Measurements from ENCODE around the gene IPMK.
A peak's percentile ranks its signal among the peaks of the same experiment; 100 is the strongest.

The IPMK gene

DNA sequence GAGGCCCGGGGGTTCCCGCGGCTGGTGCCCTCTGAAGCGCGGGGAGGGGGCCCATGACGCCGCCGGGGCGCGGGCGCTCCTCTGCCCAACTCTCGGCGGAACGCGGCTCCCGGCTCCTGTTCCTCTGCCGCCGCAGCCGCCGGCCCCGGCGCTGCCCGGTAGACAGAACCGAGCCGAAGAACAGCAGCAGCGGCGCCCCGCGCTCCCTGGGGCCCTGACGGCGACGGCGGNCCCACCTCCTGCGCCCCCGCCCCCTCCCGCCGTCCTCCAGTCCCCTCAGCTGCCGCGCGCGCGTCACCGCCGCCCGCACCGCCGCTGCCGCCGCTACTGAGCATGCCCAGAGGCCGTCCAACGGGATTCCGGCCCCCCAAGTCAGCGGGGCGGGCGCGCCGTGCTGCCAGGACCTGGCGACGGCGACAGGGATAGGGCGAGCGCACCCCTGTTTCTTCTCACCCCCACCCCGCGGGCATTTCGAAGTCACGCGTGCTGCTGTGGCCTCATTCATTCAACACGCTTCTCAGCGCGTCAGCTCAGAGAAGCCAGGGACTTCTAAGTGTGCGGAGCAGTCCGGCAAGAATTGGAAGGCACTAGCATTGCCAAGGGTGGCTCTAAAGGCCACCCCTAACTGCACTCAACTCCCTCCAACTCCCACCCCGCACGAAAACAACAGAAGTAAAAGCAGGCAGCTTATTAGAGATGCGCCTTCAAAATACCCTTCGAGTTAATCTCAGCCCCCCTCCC is at the start of gene IPMK:
Gene IPMK, minus strand, starts transcription at position 182 of the 741 bp plus-strand sequence. CDS start 283 bp downstream, outside the sequence.
- Mint-ChIP-seq H3K27me3 (no peaks in the 10 kb centered on the region), H3K9me3 (no peaks in the 10 kb centered on the region), H3K4me1 (ENCODE audit: low read depth) (peaks cover 49% of the 10 kb centered on the region), H3K27ac (peak within 1 kb of the TSS; percentile 98), H3K4me3 (peak within 1 kb of the TSS; percentile 95), H3K36me3 (ENCODE audit: low read depth) (peaks cover 31% of the 10 kb centered on the region)
- DNase-seq: peak; percentile 96

DNA sequence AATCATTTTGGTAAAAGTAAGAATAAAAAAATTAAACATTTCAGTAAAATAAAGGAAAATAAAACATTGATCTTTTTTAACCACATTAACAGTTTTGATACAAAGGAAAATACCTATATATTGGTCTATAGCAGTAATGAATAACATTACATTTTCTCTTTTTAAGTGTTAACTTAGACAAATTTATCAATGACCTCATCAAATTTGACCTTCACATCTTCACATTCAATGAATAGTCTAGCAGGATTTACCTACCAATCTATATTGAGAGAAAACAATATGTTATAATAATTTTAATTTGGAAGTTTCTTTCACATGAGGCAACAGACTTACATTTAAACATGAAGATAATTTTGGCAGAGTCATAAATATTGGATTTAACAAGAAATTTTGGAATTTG is 49.2 kb upstream of the IPMK start:
- H3K27ac Mint-ChIP-seq: no peak overlapping the region
- H3K36me3 Mint-ChIP-seq (ENCODE audit: low read depth): no peaks in the 10 kb centered on the region
- no peaks in the 10 kb centered on the region for H3K9me3 Mint-ChIP-seq
- no peak for DNase-seq
- H3K4me3 Mint-ChIP-seq: no peak overlapping the region
- H3K4me1 Mint-ChIP-seq (ENCODE audit: low read depth): no peaks in the 10 kb centered on the region
- H3K27me3 Mint-ChIP-seq: no peaks in the 10 kb centered on the region

DNA sequence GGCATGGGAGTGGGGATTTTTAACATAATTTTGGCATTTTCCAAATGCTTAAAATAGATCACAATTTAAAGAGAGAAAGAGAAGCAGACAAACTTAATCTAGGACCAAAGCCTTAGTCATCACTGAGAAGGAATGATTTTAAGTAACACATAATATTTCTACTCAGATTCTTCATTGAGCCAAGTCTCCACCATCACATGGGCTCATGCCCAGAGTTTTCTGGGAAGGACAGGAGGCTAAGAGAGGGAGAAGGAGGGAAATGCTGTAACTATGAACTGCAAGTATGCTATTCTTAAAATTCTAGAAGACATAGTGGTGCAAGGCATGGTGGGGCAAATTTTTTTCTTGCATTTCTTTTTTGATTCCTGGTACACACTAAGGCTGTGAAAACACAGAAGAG is 43.3 kb upstream of the IPMK start:
- Mint-ChIP-seq H3K9me3 (no peaks in the 10 kb centered on the region), H3K36me3 (ENCODE audit: low read depth) (no peaks in the 10 kb centered on the region), H3K4me1 (ENCODE audit: low read depth) (no peaks in the 10 kb centered on the region), H3K27ac (no peak overlapping the region), H3K27me3 (peaks cover 22% of the 10 kb centered on the region), H3K4me3 (no peak overlapping the region)
- no peak for DNase-seq

DNA sequence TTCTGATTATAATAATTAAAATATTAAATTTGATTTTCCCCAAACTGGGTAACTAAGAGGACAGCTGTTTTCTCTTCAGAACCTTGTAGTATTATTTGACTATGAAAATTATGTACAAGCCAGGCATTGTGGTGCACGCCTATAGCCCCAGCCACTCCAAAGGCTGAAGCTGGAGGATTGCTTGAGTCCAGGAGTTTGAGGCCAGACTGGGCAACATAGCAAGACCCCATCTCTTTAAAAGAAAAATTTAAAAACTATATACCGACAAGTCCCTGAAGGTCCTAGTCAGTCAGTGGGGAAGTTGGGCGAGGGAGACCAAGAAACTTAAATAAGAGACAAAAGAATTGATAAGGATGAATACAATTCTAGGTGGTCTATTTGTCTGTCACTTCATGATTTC is 40.0 kb upstream of the IPMK start:
- no peaks in the 10 kb centered on the region for H3K4me1 Mint-ChIP-seq (ENCODE audit: low read depth)
- no peak overlapping the region for H3K27ac Mint-ChIP-seq
- H3K4me3 Mint-ChIP-seq: no peak overlapping the region
- no peak for DNase-seq
- no peaks in the 10 kb centered on the region for H3K36me3 Mint-ChIP-seq (ENCODE audit: low read depth)
- H3K9me3 Mint-ChIP-seq: no peaks in the 10 kb centered on the region
- H3K27me3 Mint-ChIP-seq: peaks cover 30% of the 10 kb centered on the region

DNA sequence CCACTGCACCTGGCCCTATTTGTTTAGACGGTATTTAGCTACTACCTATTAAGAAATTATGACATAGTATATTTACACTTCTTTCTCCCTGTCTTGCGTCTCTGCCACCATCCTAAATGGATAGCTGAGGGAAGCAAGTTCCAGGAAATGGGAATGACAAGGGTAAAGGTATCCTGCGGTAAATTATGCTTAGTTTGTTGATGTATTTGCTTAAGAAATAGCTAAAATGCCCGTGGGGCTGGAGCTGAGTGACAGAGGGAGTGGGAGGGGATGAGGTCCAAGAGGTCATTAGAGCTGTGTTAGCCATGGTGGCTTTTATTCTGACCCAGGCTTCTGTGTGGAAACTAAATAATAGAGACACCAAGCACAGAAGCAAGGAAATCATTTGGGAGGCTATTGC is 38.1 kb upstream of the IPMK start:
- Mint-ChIP-seq H3K9me3 (no peaks in the 10 kb centered on the region), H3K4me3 (no peak overlapping the region), H3K27me3 (peaks cover 25% of the 10 kb centered on the region), H3K27ac (no peak overlapping the region), H3K4me1 (ENCODE audit: low read depth) (no peaks in the 10 kb centered on the region), H3K36me3 (ENCODE audit: low read depth) (no peaks in the 10 kb centered on the region)
- DNase-seq: no peak

DNA sequence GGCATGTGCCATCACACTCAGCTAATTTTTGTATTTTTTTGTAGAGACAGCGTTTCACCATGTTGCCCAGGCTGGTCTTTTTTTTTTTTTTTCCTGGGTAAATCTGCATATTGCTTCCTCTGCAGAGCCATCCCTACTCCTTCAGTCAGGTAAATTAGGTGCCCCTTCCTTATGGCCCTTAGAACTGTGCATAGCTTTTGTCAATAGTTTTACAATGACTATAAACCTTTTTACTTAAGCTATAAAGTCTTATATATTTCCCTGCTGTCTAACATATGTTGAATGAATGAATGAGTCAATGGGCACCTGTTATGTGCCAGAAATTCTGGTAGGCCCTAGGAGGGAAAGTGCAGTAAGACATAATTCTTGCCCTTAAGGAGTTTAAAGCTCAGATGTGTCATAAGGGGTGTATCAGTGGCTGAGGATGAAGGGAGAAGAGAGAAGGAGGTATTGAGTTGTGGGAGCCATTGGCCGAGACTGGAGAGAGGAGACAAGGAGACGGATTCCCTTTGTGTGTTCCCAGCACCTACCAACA is 36.5 kb upstream of the IPMK start:
- no peak for DNase-seq
- peaks cover 21% of the 10 kb centered on the region for H3K27me3 Mint-ChIP-seq
- no peaks in the 10 kb centered on the region for H3K36me3 Mint-ChIP-seq (ENCODE audit: low read depth)
- no peak overlapping the region for H3K27ac Mint-ChIP-seq
- no peaks in the 10 kb centered on the region for H3K9me3 Mint-ChIP-seq
- H3K4me3 Mint-ChIP-seq: no peak overlapping the region
- peaks cover 4% of the 10 kb centered on the region for H3K4me1 Mint-ChIP-seq (ENCODE audit: low read depth)

DNA sequence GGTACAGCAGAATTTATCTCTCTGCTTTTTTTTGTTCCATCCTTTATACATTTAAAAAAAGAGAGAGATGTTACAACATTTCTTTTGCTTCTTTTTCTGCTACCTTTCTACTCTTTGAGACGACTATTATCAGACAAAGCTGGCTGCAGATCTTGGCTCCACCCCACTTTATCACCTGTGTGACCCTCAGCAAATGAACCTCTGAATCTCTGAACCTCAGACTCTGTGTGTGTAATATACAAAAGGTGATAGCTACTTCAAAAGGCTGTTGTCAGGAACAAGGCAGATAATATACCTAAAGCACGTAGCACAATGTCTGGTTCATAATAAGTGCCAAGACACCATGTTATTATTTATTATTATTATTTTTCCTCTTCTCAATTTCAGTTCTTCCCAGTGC is 34.6 kb upstream of the IPMK start:
- Mint-ChIP-seq H3K4me1 (ENCODE audit: low read depth) (peaks cover 4% of the 10 kb centered on the region), H3K36me3 (ENCODE audit: low read depth) (no peaks in the 10 kb centered on the region), H3K27ac (no peak overlapping the region), H3K4me3 (no peak overlapping the region), H3K27me3 (peaks cover 14% of the 10 kb centered on the region), H3K9me3 (no peaks in the 10 kb centered on the region)
- DNase-seq: no peak

DNA sequence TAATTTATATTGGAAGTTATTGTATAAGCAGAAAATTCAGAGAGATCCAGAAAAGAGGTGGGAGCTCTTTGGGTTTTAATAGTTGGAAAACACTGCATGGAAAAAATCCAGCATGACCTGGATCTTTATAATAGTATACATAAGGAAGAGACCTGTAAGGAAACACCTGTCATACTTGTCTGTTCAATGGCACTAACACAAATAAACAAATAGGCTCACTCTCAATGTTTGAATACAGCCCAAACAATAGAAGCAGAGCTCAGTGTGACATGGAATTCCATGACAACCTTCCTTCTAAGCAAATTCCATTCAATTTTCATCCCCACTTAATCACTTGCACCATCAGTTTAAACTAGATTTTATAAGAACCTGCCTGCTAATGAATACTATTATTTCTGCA is 33.0 kb upstream of the IPMK start:
- H3K27me3 Mint-ChIP-seq: peaks cover 4% of the 10 kb centered on the region
- DNase-seq: no peak
- no peak overlapping the region for H3K4me3 Mint-ChIP-seq
- no peaks in the 10 kb centered on the region for H3K36me3 Mint-ChIP-seq (ENCODE audit: low read depth)
- H3K4me1 Mint-ChIP-seq (ENCODE audit: low read depth): peaks cover 4% of the 10 kb centered on the region
- no peaks in the 10 kb centered on the region for H3K9me3 Mint-ChIP-seq
- no peak overlapping the region for H3K27ac Mint-ChIP-seq

DNA sequence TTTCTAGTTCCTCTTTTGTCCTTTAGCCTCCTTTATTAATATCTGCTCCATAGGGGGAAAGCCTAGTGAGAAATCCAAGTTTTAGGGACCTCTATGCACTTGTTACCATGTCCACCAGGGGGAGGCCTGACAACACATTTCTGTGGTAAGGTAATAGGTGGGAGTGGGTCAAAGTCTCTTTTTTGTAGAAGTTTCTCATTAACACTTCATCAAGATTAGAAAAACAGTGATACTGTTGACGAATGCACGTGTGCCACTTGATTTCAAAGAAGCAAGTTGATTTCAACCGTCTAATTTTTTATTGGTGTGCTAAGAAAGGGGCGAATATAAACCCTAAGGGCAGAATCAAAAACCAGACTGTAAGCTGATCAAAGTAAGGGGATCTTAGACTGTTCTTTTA is 31.9 kb upstream of the IPMK start:
- Mint-ChIP-seq H3K4me3 (no peak overlapping the region), H3K4me1 (ENCODE audit: low read depth) (peaks cover 4% of the 10 kb centered on the region), H3K36me3 (ENCODE audit: low read depth) (no peaks in the 10 kb centered on the region), H3K27ac (no peak overlapping the region), H3K27me3 (peaks cover 4% of the 10 kb centered on the region), H3K9me3 (no peaks in the 10 kb centered on the region)
- peak; percentile 48 for DNase-seq

DNA sequence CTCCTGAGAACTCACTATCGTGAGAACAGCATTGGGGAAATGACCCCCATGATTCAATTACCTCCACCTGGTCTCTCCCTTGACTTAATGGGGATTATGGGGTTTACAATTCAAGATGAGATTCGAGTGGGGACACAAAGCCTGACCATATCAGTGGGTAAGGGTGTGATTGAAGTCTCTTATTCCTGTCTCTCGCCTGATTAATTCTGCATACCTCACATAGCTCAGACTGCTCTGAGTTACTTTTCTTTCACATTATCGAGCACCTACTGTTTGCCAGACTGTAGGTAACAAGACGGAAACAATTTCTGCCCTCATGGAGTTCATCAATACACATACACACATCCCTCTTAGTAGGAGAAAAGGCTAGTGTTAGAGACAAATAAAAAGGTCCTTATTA is 26.3 kb upstream of the IPMK start:
- Mint-ChIP-seq H3K4me1 (ENCODE audit: low read depth) (peaks cover 4% of the 10 kb centered on the region), H3K4me3 (no peak overlapping the region), H3K9me3 (no peaks in the 10 kb centered on the region), H3K27me3 (no peaks in the 10 kb centered on the region), H3K27ac (no peak overlapping the region), H3K36me3 (ENCODE audit: low read depth) (peaks cover 20% of the 10 kb centered on the region)
- DNase-seq: no peak

DNA sequence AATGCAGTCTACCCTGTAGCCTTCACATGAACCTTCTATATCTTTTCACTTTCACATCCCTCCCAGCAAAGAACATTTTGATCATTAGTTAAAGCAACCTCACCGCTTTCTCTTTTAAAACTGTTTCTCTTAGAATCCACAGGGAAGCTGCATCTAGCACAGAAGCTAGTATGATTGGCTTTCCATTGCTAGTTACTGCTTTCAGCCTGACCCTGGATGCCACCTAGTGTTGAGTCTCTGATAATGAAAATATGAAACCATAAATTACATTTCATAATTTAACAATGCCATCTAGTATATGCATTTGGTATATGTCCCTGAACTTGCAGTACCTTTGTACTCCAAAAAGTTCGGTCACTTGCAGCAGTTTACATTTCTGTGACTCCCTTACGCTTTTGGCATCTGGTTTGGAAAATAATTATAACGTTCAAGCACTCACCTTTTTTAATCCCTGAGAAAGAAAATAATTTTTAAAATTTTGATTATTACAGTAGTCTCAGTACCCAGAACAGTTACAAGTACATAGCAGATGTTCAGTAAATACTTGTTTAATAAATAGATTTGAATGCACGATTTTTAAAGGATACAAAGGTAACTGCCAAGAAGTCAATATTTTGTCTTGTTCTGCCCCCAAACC is 24.0 kb upstream of the IPMK start:
- H3K36me3 Mint-ChIP-seq (ENCODE audit: low read depth): peaks cover 35% of the 10 kb centered on the region
- H3K9me3 Mint-ChIP-seq: no peaks in the 10 kb centered on the region
- no peak for DNase-seq

DNA sequence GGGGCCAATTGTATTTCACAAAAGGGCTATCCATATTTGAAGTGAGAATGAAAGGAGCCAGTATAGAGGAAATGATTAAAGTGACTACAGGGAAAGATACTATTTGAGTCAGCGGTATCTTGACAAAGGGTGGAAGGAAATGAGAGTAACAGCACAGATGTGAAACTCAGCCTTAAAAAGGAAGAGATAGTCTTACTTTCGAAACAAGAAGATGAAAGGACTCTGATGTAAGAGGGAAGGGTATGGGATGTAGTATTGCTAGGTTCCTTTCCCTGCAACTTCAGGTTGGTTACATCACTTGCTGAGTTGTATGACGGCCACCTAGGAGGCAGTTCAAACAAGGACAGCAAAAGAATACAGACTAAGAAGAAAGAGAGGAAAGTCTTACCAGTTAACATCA is 14.9 kb upstream of the IPMK start:
- peak overlapping the region; percentile 89 for H3K27ac Mint-ChIP-seq
- H3K36me3 Mint-ChIP-seq (ENCODE audit: low read depth): peaks cover 72% of the 10 kb centered on the region
- peak overlapping the region; percentile 48 for H3K4me3 Mint-ChIP-seq
- H3K4me1 Mint-ChIP-seq (ENCODE audit: low read depth): peaks cover 40% of the 10 kb centered on the region
- no peak for DNase-seq
- H3K27me3 Mint-ChIP-seq: no peaks in the 10 kb centered on the region
- H3K9me3 Mint-ChIP-seq: no peaks in the 10 kb centered on the region

More for the DNA sequence above, 24.0 kb upstream of the IPMK start:
- H3K27ac Mint-ChIP-seq: no peak overlapping the region
- H3K4me1 Mint-ChIP-seq (ENCODE audit: low read depth): peaks cover 4% of the 10 kb centered on the region
- H3K4me3 Mint-ChIP-seq: no peak overlapping the region
- H3K27me3 Mint-ChIP-seq: no peaks in the 10 kb centered on the region

DNA sequence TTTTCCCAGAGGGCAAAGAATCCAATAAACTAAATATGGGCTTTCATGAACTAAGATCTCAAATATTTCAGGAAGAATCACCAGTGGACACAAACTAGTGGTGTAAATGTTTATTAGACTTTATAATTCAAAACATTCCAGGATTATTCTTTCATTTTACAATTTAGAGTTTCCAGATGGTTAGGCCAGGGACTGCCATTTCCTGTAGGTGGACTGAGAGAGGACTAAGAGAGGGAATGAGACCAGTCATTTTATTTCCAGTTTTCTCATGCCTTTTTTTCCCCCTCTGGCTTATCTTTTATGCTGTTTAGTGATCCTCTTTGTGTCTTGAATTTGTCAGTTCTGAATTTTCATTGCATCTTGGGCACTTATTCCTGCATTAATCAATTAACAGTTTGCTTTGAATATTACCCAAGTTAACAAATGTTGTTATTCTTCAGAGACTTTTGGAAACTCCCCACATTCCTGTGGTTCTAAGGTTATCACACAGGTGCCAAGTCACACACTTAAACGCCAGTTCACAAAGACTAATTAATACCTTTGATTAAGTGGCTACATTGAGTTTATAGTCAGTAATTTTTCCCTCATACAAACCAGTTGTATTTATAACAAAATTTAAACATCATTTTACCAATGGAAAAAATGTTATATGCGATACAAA is 13.5 kb upstream of the IPMK start:
- no peaks in the 10 kb centered on the region for H3K9me3 Mint-ChIP-seq
- peak overlapping the region; percentile 37 for H3K27ac Mint-ChIP-seq
- no peak for DNase-seq
- H3K4me3 Mint-ChIP-seq: no peak overlapping the region
- H3K4me1 Mint-ChIP-seq (ENCODE audit: low read depth): peaks cover 40% of the 10 kb centered on the region
- H3K27me3 Mint-ChIP-seq: no peaks in the 10 kb centered on the region
- H3K36me3 Mint-ChIP-seq (ENCODE audit: low read depth): peaks cover 73% of the 10 kb centered on the region

DNA sequence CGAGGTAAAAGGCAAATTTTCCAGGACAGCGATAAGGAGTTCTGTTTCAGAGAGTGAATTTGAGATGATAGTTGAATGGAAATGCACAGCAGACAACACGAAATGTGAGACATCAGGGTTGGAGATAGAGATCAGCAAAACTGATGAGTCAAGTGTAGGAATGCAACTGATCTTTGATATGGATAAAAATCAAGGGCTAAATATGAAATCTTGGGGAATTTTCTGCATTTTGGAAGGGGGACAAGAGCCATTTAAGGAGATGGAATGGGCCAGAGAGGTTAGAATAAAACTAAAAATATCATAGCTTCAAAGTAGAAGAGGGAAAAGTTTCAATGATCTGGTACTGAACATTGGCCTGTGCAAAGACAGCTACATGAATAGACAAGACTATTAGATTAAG is 12.8 kb upstream of the IPMK start:
- H3K4me1 Mint-ChIP-seq (ENCODE audit: low read depth): peaks cover 40% of the 10 kb centered on the region
- peaks cover 76% of the 10 kb centered on the region for H3K36me3 Mint-ChIP-seq (ENCODE audit: low read depth)
- H3K27ac Mint-ChIP-seq: peak overlapping the region; percentile 37
- no peak for DNase-seq
- no peaks in the 10 kb centered on the region for H3K9me3 Mint-ChIP-seq
- H3K27me3 Mint-ChIP-seq: no peaks in the 10 kb centered on the region
- no peak overlapping the region for H3K4me3 Mint-ChIP-seq

DNA sequence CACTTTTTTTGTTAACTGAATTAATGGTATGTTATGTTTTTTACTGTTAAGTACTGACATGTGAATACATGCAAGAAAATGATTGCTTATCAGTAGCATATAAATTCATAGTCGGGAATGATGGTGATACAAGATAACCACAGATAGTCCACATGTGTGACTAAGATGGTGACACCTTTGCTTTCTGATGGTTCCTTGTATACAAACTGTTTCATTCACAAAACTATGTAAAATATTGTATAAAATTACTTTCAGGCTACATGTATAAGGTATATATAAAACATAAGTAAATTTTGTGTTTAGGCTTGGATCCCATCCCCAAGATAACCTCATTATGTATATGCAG is 11.2 kb upstream of the IPMK start:
- H3K4me1 Mint-ChIP-seq (ENCODE audit: low read depth): peaks cover 43% of the 10 kb centered on the region
- DNase-seq: no peak
- H3K27ac Mint-ChIP-seq: no peak overlapping the region
- H3K9me3 Mint-ChIP-seq: no peaks in the 10 kb centered on the region
- peaks cover 70% of the 10 kb centered on the region for H3K36me3 Mint-ChIP-seq (ENCODE audit: low read depth)
- H3K27me3 Mint-ChIP-seq: no peaks in the 10 kb centered on the region
- H3K4me3 Mint-ChIP-seq: no peak overlapping the region

Data from activated T-cell treated with anti-CD3 and anti-CD28 coated beads, Interleukin-2, amount 50 U/mL, for 24 hours (primary cell).